GM13976 (cell line): ENCODE measurements around the gene SH3BP4.

Experiments
- DNase-seq: peaks from one replicate; pipeline ENCODE4 v3.0.0; 2012; ENCODE audit warnings: low spot score
- in situ Hi-C: fragments of 300-500 bp; cut with MboI; formaldehyde crosslinking; loops from one replicate; pipeline ENCODE4 v1.12.0; 2022; ENCODE audit warnings: low sequenced_read_pairs, mixed read lengths, inconsistent platforms; ENCODE audit not compliant: unreplicated experiment
- TF ChIP-seq, protein P1 (sequence below): IDR thresholded peaks from 2 replicates; pipeline ENCODE4 v1.5.1; 2012; ENCODE audit warnings: borderline replicate concordance, mild to moderate bottlenecking; ENCODE audit not compliant: insufficient read depth; ENCODE audit errors: extremely low read depth, missing control alignments, control extremely low read depth

Gene SH3BP4

GRCh38 chr2:235059161-235059560, 107.3 kb downstream of the SH3BP4 start:
- TF ChIP-seq, protein P1, sequence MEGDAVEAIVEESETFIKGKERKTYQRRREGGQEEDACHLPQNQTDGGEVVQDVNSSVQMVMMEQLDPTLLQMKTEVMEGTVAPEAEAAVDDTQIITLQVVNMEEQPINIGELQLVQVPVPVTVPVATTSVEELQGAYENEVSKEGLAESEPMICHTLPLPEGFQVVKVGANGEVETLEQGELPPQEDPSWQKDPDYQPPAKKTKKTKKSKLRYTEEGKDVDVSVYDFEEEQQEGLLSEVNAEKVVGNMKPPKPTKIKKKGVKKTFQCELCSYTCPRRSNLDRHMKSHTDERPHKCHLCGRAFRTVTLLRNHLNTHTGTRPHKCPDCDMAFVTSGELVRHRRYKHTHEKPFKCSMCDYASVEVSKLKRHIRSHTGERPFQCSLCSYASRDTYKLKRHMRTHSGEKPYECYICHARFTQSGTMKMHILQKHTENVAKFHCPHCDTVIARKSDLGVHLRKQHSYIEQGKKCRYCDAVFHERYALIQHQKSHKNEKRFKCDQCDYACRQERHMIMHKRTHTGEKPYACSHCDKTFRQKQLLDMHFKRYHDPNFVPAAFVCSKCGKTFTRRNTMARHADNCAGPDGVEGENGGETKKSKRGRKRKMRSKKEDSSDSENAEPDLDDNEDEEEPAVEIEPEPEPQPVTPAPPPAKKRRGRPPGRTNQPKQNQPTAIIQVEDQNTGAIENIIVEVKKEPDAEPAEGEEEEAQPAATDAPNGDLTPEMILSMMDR: no peak
- in situ Hi-C loops: no loop called here
- DNase-seq: no peak

DNA sequence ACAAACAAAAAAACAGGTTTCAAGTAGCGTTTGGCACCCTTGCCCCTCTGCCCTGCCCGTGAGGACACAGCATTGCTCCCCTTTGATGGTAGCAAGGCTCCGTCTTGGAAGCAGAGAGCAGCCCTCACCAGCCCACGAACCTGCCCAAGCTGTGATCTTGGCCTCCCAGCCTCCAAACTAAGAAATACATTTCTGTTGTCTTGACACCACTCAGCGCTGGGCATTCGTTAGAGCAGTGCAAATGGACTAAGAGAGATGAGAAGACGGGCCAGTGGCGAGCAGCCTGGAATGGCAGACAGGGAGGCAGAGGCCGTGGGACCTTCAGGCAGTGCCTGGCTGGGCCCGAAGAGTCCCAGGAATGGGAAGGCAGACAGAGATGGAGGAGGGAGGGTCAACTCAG, 109.8 kb downstream of the SH3BP4 start:
- DNase-seq: no peak
- in situ Hi-C loops: no loop called here
- TF ChIP-seq, protein P1: no peak

DNA sequence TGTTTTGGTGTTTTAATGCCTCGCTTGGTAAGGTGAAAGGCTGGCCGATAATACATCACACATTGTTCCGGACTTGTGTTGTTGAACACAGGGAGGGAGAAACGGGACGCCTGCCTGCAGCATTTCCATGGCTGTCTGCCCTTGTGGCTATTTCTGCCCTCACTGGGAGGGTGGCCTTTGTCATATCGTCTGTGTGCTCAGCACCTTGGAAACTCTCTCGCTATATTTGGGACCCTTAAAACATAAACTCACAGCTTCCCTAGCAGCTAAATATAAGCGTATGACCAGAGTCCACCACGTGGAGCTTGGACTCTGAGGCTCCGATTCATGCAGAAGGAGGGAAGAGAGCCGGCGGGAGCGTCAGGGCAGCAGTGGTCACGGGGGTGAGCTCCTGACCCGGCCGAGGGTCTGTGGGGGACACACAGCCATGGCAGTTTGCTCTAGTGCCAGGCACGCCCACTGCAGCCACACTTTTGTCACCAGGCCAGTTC, 111.7 kb downstream of the SH3BP4 start:
- DNase-seq: no peak
- in situ Hi-C loops: no loop called here
- TF ChIP-seq, protein P1: no peak

DNA sequence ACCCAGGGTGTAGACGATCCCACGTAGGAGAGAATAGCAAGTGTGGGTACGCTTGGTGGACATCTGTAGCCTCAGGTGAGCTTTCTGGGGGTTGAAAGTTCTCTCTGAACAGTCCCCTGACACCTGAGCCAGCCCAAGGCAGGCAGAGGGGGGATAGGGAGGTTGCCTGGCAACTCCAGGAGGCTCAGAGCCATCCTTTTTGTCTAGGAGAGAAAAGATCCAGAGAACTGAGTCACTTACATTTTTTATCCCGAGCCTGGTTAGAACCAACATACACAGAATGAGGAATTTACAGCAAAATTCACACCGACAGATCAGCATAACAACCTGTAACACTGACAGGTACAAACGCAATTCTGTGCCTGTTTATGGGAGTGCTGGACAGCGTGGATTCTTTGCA, 113.2 kb downstream of the SH3BP4 start:
- no peak for DNase-seq
- TF ChIP-seq, protein P1: no peak
- in situ Hi-C loops: no loop called here

DNA sequence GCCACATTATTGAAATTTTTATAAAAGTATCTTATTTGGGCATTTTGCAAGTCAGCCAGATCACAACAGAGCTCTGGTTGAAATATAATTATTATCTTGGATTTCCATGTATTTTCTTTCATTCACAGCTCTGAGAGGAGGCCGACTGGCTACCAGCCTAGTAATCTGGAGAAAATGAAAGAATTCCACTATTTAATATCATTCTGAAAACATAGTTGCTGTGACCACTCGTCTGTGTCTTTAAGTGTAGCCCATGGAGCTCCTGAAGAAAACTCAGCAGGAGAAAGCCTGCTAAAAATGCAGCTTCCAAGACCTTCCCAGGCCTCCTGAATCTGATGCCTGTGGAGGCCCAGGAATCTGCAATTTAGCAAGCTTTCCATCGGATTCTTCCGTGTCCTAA, 114.7 kb downstream of the SH3BP4 start:
- in situ Hi-C loops: no loop called here
- DNase-seq: no peak
- TF ChIP-seq, protein P1: no peak

DNA sequence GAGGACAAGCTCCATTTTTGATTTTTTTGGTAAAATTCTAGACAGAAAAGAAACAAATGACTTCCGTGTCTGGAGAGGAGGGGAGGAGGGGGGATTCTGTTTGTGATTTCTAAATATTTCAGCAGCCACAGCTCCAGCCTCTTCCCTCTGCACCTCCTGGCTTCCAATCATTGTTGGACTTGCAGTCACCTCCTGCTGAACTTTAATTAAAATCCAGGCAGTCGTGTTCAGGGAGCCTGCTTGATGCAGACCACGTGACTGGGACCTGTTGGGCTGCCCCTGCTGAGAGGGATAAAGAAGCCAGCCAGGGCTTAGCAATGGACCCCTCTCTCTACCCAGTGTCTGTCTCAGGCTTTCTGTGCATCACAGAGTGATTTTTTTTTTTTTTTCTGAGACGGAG, 115.1 kb downstream of the SH3BP4 start:
- in situ Hi-C loops: no loop called here
- TF ChIP-seq, protein P1: no peak

DNA sequence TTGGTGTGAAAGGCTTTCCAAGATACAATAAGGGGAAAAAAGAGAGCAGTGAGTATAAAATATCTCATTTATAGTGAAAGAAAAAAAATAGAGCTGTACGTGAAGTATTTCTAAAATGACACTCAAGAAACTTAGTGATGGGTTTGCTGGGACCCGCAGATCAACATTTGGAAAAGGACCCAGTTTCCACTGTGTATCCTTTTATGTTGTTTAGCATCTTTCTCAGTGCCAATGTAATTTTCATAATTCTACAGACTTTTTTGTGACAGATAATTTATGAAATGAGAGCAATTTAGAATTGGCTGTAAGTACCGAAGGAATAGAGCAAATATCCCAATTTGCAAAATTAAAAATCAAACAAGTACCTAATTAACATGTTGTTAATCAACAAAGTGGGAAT, 116.9 kb downstream of the SH3BP4 start:
- TF ChIP-seq, protein P1: no peak
- DNase-seq: no peak
- in situ Hi-C loops: no loop called here

More for the DNA sequence above, 115.1 kb downstream of the SH3BP4 start:
- DNase-seq: no peak
